B cell (primary cell): Measurements from ENCODE around the gene RNF150. TPM values are rescaled to one million over a fixed set of nuclear protein-coding genes. Genes with fewer than 3 reads are reported as not detected.

Experiments used
- ATAC-seq: fragments of 200-7000 bp; cut with Tn5 transposase; one replicate; pipeline ENCODE4 v1.10.0; 2021; ENCODE audit warnings: low read depth, mild to moderate bottlenecking, moderate number of reproducible peaks, moderate library complexity
- CTCF ChIA-PET: fragments of 350-600 bp; sonication (Branson Sonifier 250); formaldehyde crosslinking; loops from one replicate; lab custom pipeline; 2021; ENCODE audit warnings: antibody characterized with exemption, inconsistent platforms; lab: Charles Lee
- POLR2A ChIA-PET: fragments of 350-600 bp; sonication (Branson Sonifier 250); formaldehyde crosslinking; loops from one replicate; lab custom pipeline; 2021; ENCODE audit warnings: antibody characterized with exemption; lab: Charles Lee
- DNase-seq: peaks from one replicate; pipeline ENCODE4 v3.0.0; 2013
- H2AFZ ChIP-seq: 2 replicates; pipeline ENCODE4 v1.6.1; 2012; ENCODE audit warnings: mild to moderate bottlenecking, low read depth, low read length; ENCODE audit not compliant: insufficient read depth, poor library complexity, severe bottlenecking
- H3K27ac ChIP-seq, 2 donors: 1 replicate in 1 of 2; 2 replicates in 1 of 2; pipeline ENCODE4 v1.5.1; 2012 to 2013; ENCODE audit warnings: low read length in 2 of 2, mild to moderate bottlenecking in 2 of 2, moderate library complexity in 1 of 2
- H3K27me3 ChIP-seq, 4 experiments: fragments of 200-600 bp in 1 of 4; sonication (generic) in 1 of 4; replicated peaks in 1 of 4; 1 replicate in 2 of 4; 2 replicates in 2 of 4; pipeline versions ENCODE4 v1.6.1 to v1.7.0; 2013 to 2016; ENCODE audit warnings: low read length in 3 of 4, mild to moderate bottlenecking in 2 of 4, mixed read lengths in 1 of 4, moderate library complexity in 1 of 4; ENCODE audit not compliant: insufficient read depth in 4 of 4, control insufficient read depth in 3 of 4; ENCODE audit errors: control extremely low read depth in 1 of 4
- H3K36me3 ChIP-seq, 2 experiments: replicated peaks in 1 of 2; 1 replicate in 1 of 2; 2 replicates in 1 of 2; pipeline versions ENCODE4 v1.6.1 to v1.7.1; 2013; ENCODE audit warnings: low read length in 1 of 2; ENCODE audit not compliant: insufficient read depth in 2 of 2, control insufficient read depth in 1 of 2; ENCODE audit errors: control extremely low read depth in 1 of 2, extremely low read depth in 1 of 2
- H3K4me1 ChIP-seq, 2 donors: fragments of 200-600 bp in 1 of 2; sonication (generic) in 1 of 2; 1 replicate in 1 of 2; 2 replicates in 1 of 2; pipeline versions ENCODE4 v1.5.1 to v1.6.1; 2013 to 2017; ENCODE audit warnings: low read length in 2 of 2; ENCODE audit not compliant: control insufficient read depth in 2 of 2, insufficient read depth in 2 of 2
- H3K4me2 ChIP-seq: replicated peaks from 2 replicates; pipeline ENCODE3; 2012; ENCODE audit warnings: mild to moderate bottlenecking, low read depth, low read length; ENCODE audit not compliant: poor library complexity, severe bottlenecking
- H3K4me3 ChIP-seq, 5 experiments: fragments of 200-600 bp in 1 of 5; sonication (generic) in 1 of 5; 1 replicate in 3 of 5; 2 replicates in 2 of 5; pipeline versions ENCODE4 v1.5.1 to v1.7.0; 2011 to 2016; ENCODE audit warnings: low read length in 4 of 5, mild to moderate bottlenecking in 4 of 5, low read depth in 2 of 5, control low read depth in 1 of 5, moderate library complexity in 1 of 5; ENCODE audit not compliant: insufficient read depth in 1 of 5; ENCODE audit errors: control extremely low read depth in 1 of 5, extremely low read depth in 1 of 5
- H3K79me2 ChIP-seq: fragments of 200-600 bp; sonication (generic); one replicate; pipeline ENCODE4 v1.6.0; 2016; ENCODE audit warnings: low read length; ENCODE audit not compliant: control insufficient read depth, insufficient read depth
- H3K9ac ChIP-seq: fragments of 200-600 bp; sonication (generic); 2 replicates; pipeline ENCODE4 v1.6.1; 2017; ENCODE audit warnings: mild to moderate bottlenecking, low read length, moderate library complexity
- H3K9me3 ChIP-seq, 3 donors: one replicate each; pipeline versions ENCODE4 v1.6.1 to v1.7.1; 2013; ENCODE audit warnings: low read length in 2 of 3; ENCODE audit not compliant: control insufficient read depth in 2 of 3, insufficient read depth in 1 of 3; ENCODE audit errors: control extremely low read depth in 1 of 3
- H4K20me1 ChIP-seq: 2 replicates; pipeline ENCODE4 v1.6.0; 2012; ENCODE audit warnings: mild to moderate bottlenecking, low read length; ENCODE audit not compliant: insufficient read depth, control insufficient read depth, poor library complexity, severe bottlenecking
- H3K27ac Mint-ChIP-seq: one replicate; pipeline ENCODE4 v1.8.0; 2021; ENCODE audit warnings: mixed read lengths
- H3K27me3 Mint-ChIP-seq: one replicate; pipeline ENCODE4 v1.8.0; 2021; ENCODE audit warnings: mixed read lengths
- H3K4me1 Mint-ChIP-seq: one replicate; pipeline ENCODE4 v1.8.0; 2021; ENCODE audit warnings: mixed read lengths
- H3K4me3 Mint-ChIP-seq: one replicate; pipeline ENCODE4 v1.8.0; 2021; ENCODE audit warnings: mixed read lengths
- H3K9me3 Mint-ChIP-seq: one replicate; pipeline ENCODE4 v1.8.0; 2022; ENCODE audit warnings: mixed read lengths; ENCODE audit not compliant: insufficient read depth
- EZH2 ChIP-seq: IDR thresholded peaks from 2 replicates; pipeline ENCODE4 v1.6.1; 2012; ENCODE audit warnings: borderline replicate concordance, low read depth, mild to moderate bottlenecking, moderate library complexity, low read length; ENCODE audit not compliant: insufficient read depth, poor library complexity, severe bottlenecking
- WGBS: methylation state at CpG from one replicate; pipeline ENCODE4 v1.1.5; 2013; ENCODE audit warnings: missing lambda C conversion rate; ENCODE audit not compliant: insufficient coverage; 5-methylcytosine and 5-hydroxymethylcytosine counted together
- intact Hi-C: fragments of 100-400 bp; cut with micrococcal nuclease; formaldehyde crosslinking; loops from one replicate; pipeline ENCODE4 v1.10.0; 2022
- polyA plus RNA-seq: library from polyadenylated mRNA; depleted of rRNA; stranded (reverse); fragments of >200 nt; gene quantifications from 2 replicates; pipeline ENCODE4 v1.2.3, GENCODE V29; 2012
- total RNA-seq, 2 donors: library from RNA; stranded (reverse); fragments of 120-200 nt in 1 of 2; gene quantifications; 1 replicate in 1 of 2; 2 replicates in 1 of 2; pipeline versions ENCODE4 v1.2.3 to v1.2.4, GENCODE V29; 2013 to 2022
- TF ChIP-seq, protein P1 (sequence below): fragments of 200-600 bp; IDR thresholded peaks from one replicate; pipeline ENCODE4 v1.8.0; 2022; ENCODE audit warnings: antibody characterized with exemption, mild to moderate bottlenecking

RNF150 gene
- total and polyA plus RNA-seq, 2 donors (not counting 1 experiment from before 2014, with no cell fraction given) = not detected

DNA sequence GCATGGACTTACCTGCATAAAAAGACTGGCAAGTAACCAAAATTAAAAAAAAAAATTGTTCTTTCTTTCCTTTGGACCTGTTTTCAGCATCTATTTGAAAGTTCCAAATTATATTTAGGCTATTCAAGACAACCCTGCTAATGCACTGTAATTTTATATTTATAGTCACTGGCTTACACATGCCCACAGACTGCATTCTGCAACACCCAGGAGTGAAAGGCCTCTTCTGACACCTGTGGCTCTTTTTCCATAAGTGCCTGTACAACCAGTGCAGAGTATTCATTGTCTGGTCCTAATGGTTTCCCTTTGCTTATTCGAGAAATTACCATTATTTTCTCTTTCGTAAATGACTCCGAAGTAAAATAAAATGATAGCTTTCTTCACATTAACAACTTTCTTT is 143.3 kb downstream of the RNF150 start:
- no peaks in the 10 kb centered on the region for H3K9me3 ChIP-seq
- ChIA-PET CTCF (no interaction called here), POLR2A (no interaction called here)
- H3K4me1 Mint-ChIP-seq = no peaks in the 10 kb centered on the region
- no peak overlapping the region for H3K27ac Mint-ChIP-seq
- intact Hi-C loops = no loop called here
- no peaks in the 10 kb centered on the region for H3K9me3 Mint-ChIP-seq
- H3K79me2 ChIP-seq = no peaks in the 10 kb centered on the region
- no peak overlapping the region for H2AFZ ChIP-seq
- H3K27ac ChIP-seq = no peak overlapping the region
- H3K4me1 ChIP-seq = no peaks in the 10 kb centered on the region
- no peak for DNase-seq
- TF ChIP-seq, protein P1, sequence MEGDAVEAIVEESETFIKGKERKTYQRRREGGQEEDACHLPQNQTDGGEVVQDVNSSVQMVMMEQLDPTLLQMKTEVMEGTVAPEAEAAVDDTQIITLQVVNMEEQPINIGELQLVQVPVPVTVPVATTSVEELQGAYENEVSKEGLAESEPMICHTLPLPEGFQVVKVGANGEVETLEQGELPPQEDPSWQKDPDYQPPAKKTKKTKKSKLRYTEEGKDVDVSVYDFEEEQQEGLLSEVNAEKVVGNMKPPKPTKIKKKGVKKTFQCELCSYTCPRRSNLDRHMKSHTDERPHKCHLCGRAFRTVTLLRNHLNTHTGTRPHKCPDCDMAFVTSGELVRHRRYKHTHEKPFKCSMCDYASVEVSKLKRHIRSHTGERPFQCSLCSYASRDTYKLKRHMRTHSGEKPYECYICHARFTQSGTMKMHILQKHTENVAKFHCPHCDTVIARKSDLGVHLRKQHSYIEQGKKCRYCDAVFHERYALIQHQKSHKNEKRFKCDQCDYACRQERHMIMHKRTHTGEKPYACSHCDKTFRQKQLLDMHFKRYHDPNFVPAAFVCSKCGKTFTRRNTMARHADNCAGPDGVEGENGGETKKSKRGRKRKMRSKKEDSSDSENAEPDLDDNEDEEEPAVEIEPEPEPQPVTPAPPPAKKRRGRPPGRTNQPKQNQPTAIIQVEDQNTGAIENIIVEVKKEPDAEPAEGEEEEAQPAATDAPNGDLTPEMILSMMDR = no peak
- no peak for TF ChIP-seq EZH2
- no peaks in the 10 kb centered on the region for H3K36me3 ChIP-seq
- ATAC-seq = no peak
- no peaks in the 10 kb centered on the region for H3K27me3 ChIP-seq
- H3K4me2 ChIP-seq = no peak overlapping the region
- H3K4me3 Mint-ChIP-seq = no peak overlapping the region
- H3K9ac ChIP-seq = no peak overlapping the region
- H3K4me3 ChIP-seq = no peak overlapping the region
- no peaks in the 10 kb centered on the region for H3K27me3 Mint-ChIP-seq
- H4K20me1 ChIP-seq = no peaks in the 10 kb centered on the region
- no CpG with 5 or more reads among the region's 3 CpGs for WGBS

DNA sequence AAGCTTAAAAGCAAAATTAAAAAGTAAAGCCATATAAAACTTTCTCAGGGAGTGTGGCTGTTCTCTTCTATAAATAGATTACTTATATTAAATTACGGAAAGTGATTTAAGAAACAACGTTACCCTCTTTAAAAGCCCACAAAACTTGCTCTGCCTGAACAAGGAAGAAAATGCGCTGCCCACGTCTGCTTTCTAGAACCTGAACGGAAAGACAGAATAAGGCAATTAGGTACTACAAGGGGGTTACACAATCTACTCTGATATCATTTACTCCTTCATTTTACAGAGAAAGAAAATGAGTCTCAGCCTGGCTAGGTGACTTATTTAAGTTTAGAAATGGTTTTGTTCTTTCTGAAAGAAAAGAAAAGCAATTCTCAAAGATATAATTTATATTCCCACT is 147.2 kb downstream of the RNF150 start:
- Mint-ChIP-seq H3K27ac (no peak overlapping the region), H3K9me3 (no peaks in the 10 kb centered on the region), H3K4me3 (no peak overlapping the region), H3K4me1 (no peaks in the 10 kb centered on the region), H3K27me3 (no peaks in the 10 kb centered on the region)
- no peaks in the 10 kb centered on the region for H3K4me1 ChIP-seq
- CTCF ChIA-PET = no interaction called here
- no CpG with 5 or more reads among the region's 5 CpGs for WGBS
- POLR2A ChIA-PET = no interaction called here
- H3K4me2 ChIP-seq = no peak overlapping the region
- no peak for DNase-seq
- no peaks in the 10 kb centered on the region for H3K79me2 ChIP-seq
- intact Hi-C loops = no loop called here
- H2AFZ ChIP-seq = no peak overlapping the region
- peaks cover 0 to 4% (median 0%) of the 10 kb centered on the region in 4 experiments for H3K27me3 ChIP-seq
- no peak for ATAC-seq
- H3K4me3 ChIP-seq = no peak overlapping the region
- H3K9ac ChIP-seq = no peak overlapping the region
- no peak overlapping the region for H3K27ac ChIP-seq
- no peaks in the 10 kb centered on the region for H3K36me3 ChIP-seq
- no peaks in the 10 kb centered on the region for H3K9me3 ChIP-seq
- H4K20me1 ChIP-seq = no peaks in the 10 kb centered on the region
- TF ChIP-seq, protein P1 = no peak
- no peak for TF ChIP-seq EZH2
